Endothelial cell of umbilical vein (primary cell): ENCODE data around the gene RBMS2. TPM values are rescaled to one million over a fixed set of nuclear protein-coding genes. Genes with fewer than 3 reads are reported as not detected.
"Not testable (repeated sequence)": the region's sequence is repeated elsewhere in the genome, so short reads cannot be mapped to it uniquely, and the experiment has no call there.

Experiments
- BruUV-seq: library from RNA; stranded (reverse); fragments of 400-500 nt; replicated peaks from 2 replicates; lab custom pipeline; 2021; lab: Mats Ljungman, UMichigan
- CTCF ChIA-PET: fragments of 300-600, 350-600 bp; sonication (Branson Sonifier 250); formaldehyde crosslinking; loops from one replicate; lab custom pipeline; 2021; ENCODE audit warnings: antibody characterized with exemption, inconsistent platforms; lab: Charles Lee
- POLR2A ChIA-PET: fragments of 300-600, 350-600 bp; sonication (Branson Sonifier 250); formaldehyde crosslinking; loops from one replicate; lab custom pipeline; 2021; ENCODE audit warnings: antibody characterized with exemption, inconsistent platforms; lab: Charles Lee
- DNase-seq: peaks from one replicate; pipeline ENCODE4 v3.0.0-alpha.2; 2011; ENCODE audit warnings: low read depth, low spot score
- FAIRE-seq: peaks from 2 replicates; lab custom pipeline; 2011; peaks lifted over from hg19 to GRCh38; lab: Jason Lieb, UNC
- H2AFZ ChIP-seq: 2 replicates; pipeline ENCODE4 v1.6.0; 2012; ENCODE audit warnings: low read depth, low read length, control low read depth, inconsistent platforms
- H3K27ac ChIP-seq: 2 replicates; pipeline ENCODE4 v1.5.1; 2011; ENCODE audit warnings: low read depth, mild to moderate bottlenecking, control low read depth, low read length, moderate library complexity; ENCODE audit not compliant: insufficient read depth
- H3K27me3 ChIP-seq, 2 experiments: 2 replicates each; pipeline versions ENCODE4 v1.6.0 to v1.6.1; 2011; ENCODE audit warnings: low read length in 2 of 2, mixed read lengths in 1 of 2; ENCODE audit not compliant: control insufficient read depth in 2 of 2, insufficient read depth in 2 of 2
- H3K36me3 ChIP-seq, 2 experiments: 2 replicates in 1 of 2; 3 replicates in 1 of 2; pipeline ENCODE4 v1.5.1; 2011; ENCODE audit warnings: low read length in 2 of 2, mild to moderate bottlenecking in 1 of 2, moderate library complexity in 1 of 2; ENCODE audit not compliant: control insufficient read depth in 2 of 2, insufficient read depth in 2 of 2; ENCODE audit errors: extremely low read depth in 1 of 2
- H3K4me1 ChIP-seq: 3 replicates; pipeline ENCODE4 v1.5.1; 2011; ENCODE audit warnings: mild to moderate bottlenecking, low read length; ENCODE audit not compliant: control insufficient read depth, insufficient read depth; ENCODE audit errors: extremely low read depth
- H3K4me2 ChIP-seq: 2 replicates; pipeline ENCODE4 v1.6.1; 2011; ENCODE audit warnings: low read length, control low read depth, mixed read lengths; ENCODE audit not compliant: insufficient read depth
- H3K4me3 ChIP-seq, 3 experiments: fragments of 200-600 bp in 1 of 3; sonication (generic), shearing (Covaris generic) in 1 of 3; replicated peaks in 1 of 3; 2 replicates each; pipeline ENCODE4 v1.5.1; 2011 to 2016; ENCODE audit warnings: control low read depth in 3 of 3, low read length in 3 of 3, mild to moderate bottlenecking in 2 of 3, inconsistent platforms in 1 of 3, low read depth in 1 of 3, moderate library complexity in 1 of 3; ENCODE audit not compliant: insufficient read depth in 1 of 3
- H3K79me2 ChIP-seq: 2 replicates; pipeline ENCODE4 v1.6.0; 2012; ENCODE audit warnings: low read length, inconsistent platforms; ENCODE audit not compliant: control insufficient read depth, insufficient read depth
- H3K9ac ChIP-seq: replicated peaks from 2 replicates; pipeline ENCODE3; 2011; ENCODE audit warnings: low read length, control low read depth; ENCODE audit not compliant: insufficient read depth; ENCODE audit errors: extremely low read depth
- H3K9me1 ChIP-seq: replicated peaks from 3 replicates; pipeline ENCODE4 v1.6.0; 2011; ENCODE audit warnings: mild to moderate bottlenecking, low read length; ENCODE audit not compliant: control insufficient read depth, insufficient read depth; ENCODE audit errors: extremely low read depth
- H3K9me3 ChIP-seq: replicated peaks from 2 replicates; pipeline ENCODE4 v1.5.1; 2012; ENCODE audit warnings: low read length, inconsistent platforms; ENCODE audit not compliant: control insufficient read depth, insufficient read depth
- H4K20me1 ChIP-seq: replicated peaks from 2 replicates; pipeline ENCODE3; 2011; ENCODE audit warnings: mild to moderate bottlenecking, low read length; ENCODE audit not compliant: control insufficient read depth, insufficient read depth; ENCODE audit errors: extremely low read depth
- GATA2 ChIP-seq: IDR thresholded peaks from 2 replicates; pipeline ENCODE4 v1.7.0; 2011; ENCODE audit warnings: low read depth, mild to moderate bottlenecking, moderate library complexity, mixed read lengths, low read length; ENCODE audit not compliant: insufficient read length, insufficient read depth
- JUN ChIP-seq: IDR thresholded peaks from 2 replicates; pipeline ENCODE4 v1.6.1; 2011; ENCODE audit warnings: borderline replicate concordance, low read depth; ENCODE audit not compliant: insufficient read length, insufficient read depth
- dilution Hi-C: fragments of 300-500 bp; cut with MboI; formaldehyde crosslinking; loops from one replicate; pipeline ENCODE4 v1.15.0; 2019; ENCODE audit warnings: low sequenced_read_pairs; ENCODE audit not compliant: extremely low pct_ligation_motif_present
- intact Hi-C: fragments of 100-400 bp; cut with micrococcal nuclease; formaldehyde crosslinking; loops from one replicate; pipeline ENCODE4 v1.10.0; 2022
- polyA plus RNA-seq, 4 experiments: library from polyadenylated mRNA; depleted of rRNA in 3 of 4; stranded (reverse) in 3 of 4; unstranded in 1 of 4; fragments of >200 nt; gene quantifications; 2 replicates each; pipeline versions ENCODE4 v1.2.1 to v1.2.3, GENCODE V29; 2011 to 2012; ENCODE audit warnings: missing spikeins in 1 of 4
- total RNA-seq: library from RNA; stranded (reverse); gene quantifications from 2 replicates; pipeline ENCODE4 v1.2.3, GENCODE V29; 2021
- TF ChIP-seq, protein P1 (sequence below): IDR thresholded peaks from 2 replicates; pipeline ENCODE4 v1.6.1; 2011; ENCODE audit not compliant: insufficient read depth, insufficient read length

The RBMS2 gene
- total and polyA plus RNA-seq, 2 donors (not counting 3 experiments of a cell fraction or from before 2014, with no cell fraction given) = 66.8 to 103 TPM

DNA sequence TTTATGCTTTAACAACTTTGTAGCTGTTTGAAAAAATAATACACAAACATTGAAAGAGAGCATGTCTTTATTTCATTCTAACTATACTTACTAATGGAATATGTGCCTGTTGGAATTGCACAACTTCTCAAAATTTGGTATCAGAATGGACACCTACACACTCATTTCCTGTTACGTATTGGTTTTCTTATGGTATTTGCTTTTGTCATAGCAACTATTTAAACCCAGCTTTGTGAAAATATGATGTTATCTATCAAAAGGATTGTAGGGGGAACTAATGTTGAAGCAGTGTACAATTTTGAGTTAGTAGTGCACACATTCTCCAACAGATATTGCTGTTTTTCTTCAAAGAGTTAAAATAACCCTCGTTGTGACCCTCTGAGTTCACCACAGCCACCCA lies 52.6 kb downstream of the RBMS2 start:
- ChIA-PET POLR2A (no interaction called here), CTCF (interaction anchor here (0.8 to 4.3 kb wide), 7 partner anchors 12 to 73 kb away, joined by 3 to 124 read pairs (median 7); partner anchors contain the start of gene RBMS2)
- H4K20me1 ChIP-seq = no peaks in the 10 kb centered on the region
- H2AFZ ChIP-seq = no peak overlapping the region
- FAIRE-seq (peak; percentile 64), DNase-seq (peak; percentile 40)
- H3K36me3 ChIP-seq = peaks cover 4 to 20% of the 10 kb centered on the region in 2 experiments
- intact Hi-C loops (no loop called here), dilution Hi-C loops (no loop called here)
- H3K27me3 ChIP-seq = no peaks in the 10 kb centered on the region
- peak overlapping the region; percentile 63 for H3K9ac ChIP-seq
- BruUV-seq = no TSS peak
- no peak overlapping the region for H3K4me3 ChIP-seq
- H3K4me2 ChIP-seq = peak overlapping the region; percentile 19
- TF ChIP-seq, protein P1, sequence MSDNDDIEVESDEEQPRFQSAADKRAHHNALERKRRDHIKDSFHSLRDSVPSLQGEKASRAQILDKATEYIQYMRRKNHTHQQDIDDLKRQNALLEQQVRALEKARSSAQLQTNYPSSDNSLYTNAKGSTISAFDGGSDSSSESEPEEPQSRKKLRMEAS = no peak
- peak; percentile 29 for TF ChIP-seq GATA2
- TF ChIP-seq JUN = peak; percentile 37
- peak overlapping the region; percentile 77 for H3K27ac ChIP-seq
- H3K4me1 ChIP-seq = peaks cover 4% of the 10 kb centered on the region
- H3K79me2 ChIP-seq = no peaks in the 10 kb centered on the region
- no peaks in the 10 kb centered on the region for H3K9me3 ChIP-seq
- H3K9me1 ChIP-seq = no peaks in the 10 kb centered on the region

DNA sequence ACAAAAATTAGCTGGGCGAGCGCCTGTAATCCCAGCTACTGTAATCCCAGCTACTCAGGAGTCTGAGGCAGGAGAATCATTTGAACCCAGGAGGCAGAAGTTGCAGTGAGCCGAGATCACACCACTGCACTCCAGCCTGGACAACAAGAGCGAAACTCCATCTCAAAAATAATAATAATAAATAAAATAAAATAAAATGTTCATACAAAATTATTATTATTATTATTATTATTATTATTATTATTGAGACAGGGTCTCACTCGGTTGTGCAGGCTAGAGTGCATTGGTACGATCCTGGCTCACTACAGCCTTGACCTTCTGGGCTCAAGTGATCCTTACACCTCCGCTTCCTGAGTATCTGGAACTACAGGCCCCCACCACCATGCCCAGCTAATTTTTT lies 55.6 kb downstream of the RBMS2 start:
- H3K27ac ChIP-seq, H2AFZ ChIP-seq, H3K27me3 ChIP-seq, DNase-seq, intact Hi-C loops, H3K9ac ChIP-seq, H3K4me3 ChIP-seq, FAIRE-seq, H3K79me2 ChIP-seq, dilution Hi-C loops, H3K9me1 ChIP-seq, H3K4me2 ChIP-seq, H4K20me1 ChIP-seq, H3K36me3 ChIP-seq, BruUV-seq, H3K9me3 ChIP-seq: not testable (repeated sequence)
- peaks cover 23% of the 10 kb centered on the region for H3K4me1 ChIP-seq
- CTCF ChIA-PET = interaction anchor here (0.9 to 1.2 kb wide), 4 partner anchors 15 to 63 kb away, joined by 3 to 5 read pairs (median 4); no protein-coding TSS in a partner anchor
- POLR2A ChIA-PET = interaction anchor here (0.6 kb wide), 1 partner anchor 9 kb away, joined by 7 read pairs; no protein-coding TSS in a partner anchor
